ENCODE data around the gene CYP1A2.
A peak's percentile ranks its signal among the peaks of the same experiment; 100 is the strongest.

Gene CYP1A2

GRCh38 chr15:74789171-74789631 is 40.6 kb downstream of the CYP1A2 start:
- no peak for DNase-seq
- peak overlapping the region; percentile 99 for H3K4me3 ChIP-seq (ENCODE audit: insufficient read depth, low read depth, low read length, poor library complexity, severe bottlenecking)
- no peaks in the 10 kb centered on the region for H3K9me3 ChIP-seq (ENCODE audit: control insufficient read depth, low read length)
- H3K27me3 ChIP-seq (replicated peaks; ENCODE audit: control insufficient read depth, insufficient read depth, low read length, poor library complexity, severe bottlenecking), result no peaks in the 10 kb centered on the region
- peak overlapping the region; percentile 90 for H3K27ac ChIP-seq (ENCODE audit: insufficient read depth, low read length, poor library complexity, severe bottlenecking)
- H3K4me1 ChIP-seq (ENCODE audit: control insufficient read depth, insufficient read depth, low read length, poor library complexity, severe bottlenecking), result peaks cover 97% of the 10 kb centered on the region
- no peaks in the 10 kb centered on the region for H3K36me3 ChIP-seq (ENCODE audit: control insufficient read depth, insufficient read depth, low read length)

GRCh38 chr15:74789741-74790079 is 41.1 kb downstream of the CYP1A2 start:
- H3K9me3 ChIP-seq (ENCODE audit: control insufficient read depth, low read length), result no peaks in the 10 kb centered on the region
- peak overlapping the region; percentile 90 for H3K27ac ChIP-seq (ENCODE audit: insufficient read depth, low read length, poor library complexity, severe bottlenecking)
- H3K4me1 ChIP-seq (ENCODE audit: control insufficient read depth, insufficient read depth, low read length, poor library complexity, severe bottlenecking), result peaks cover 97% of the 10 kb centered on the region
- H3K36me3 ChIP-seq (ENCODE audit: control insufficient read depth, insufficient read depth, low read length), result peaks cover 1% of the 10 kb centered on the region
- H3K4me3 ChIP-seq (ENCODE audit: insufficient read depth, low read depth, low read length, poor library complexity, severe bottlenecking), result peak overlapping the region; percentile 99
- no peaks in the 10 kb centered on the region for H3K27me3 ChIP-seq (replicated peaks; ENCODE audit: control insufficient read depth, insufficient read depth, low read length, poor library complexity, severe bottlenecking)
- DNase-seq, result no peak

- peaks cover 3% of the 10 kb centered on the region for H3K36me3 ChIP-seq (ENCODE audit: control insufficient read depth, insufficient read depth, low read length)
- H3K4me3 ChIP-seq (ENCODE audit: insufficient read depth, low read depth, low read length, poor library complexity, severe bottlenecking), result peak overlapping the region; percentile 99
- H3K27me3 ChIP-seq (replicated peaks; ENCODE audit: control insufficient read depth, insufficient read depth, low read length, poor library complexity, severe bottlenecking), result no peaks in the 10 kb centered on the region
- DNase-seq, result peak in 2 of 3 donors; percentile 39 to 40
- peak overlapping the region; percentile 90 for H3K27ac ChIP-seq (ENCODE audit: insufficient read depth, low read length, poor library complexity, severe bottlenecking)
- H3K9me3 ChIP-seq (ENCODE audit: control insufficient read depth, low read length), result no peaks in the 10 kb centered on the region
- H3K4me1 ChIP-seq (ENCODE audit: control insufficient read depth, insufficient read depth, low read length, poor library complexity, severe bottlenecking), result peaks cover 98% of the 10 kb centered on the region
Observed at GRCh38 chr15:74790080-74790916, 41.7 kb downstream of the CYP1A2 start.

- peaks cover 98% of the 10 kb centered on the region for H3K4me1 ChIP-seq (ENCODE audit: control insufficient read depth, insufficient read depth, low read length, poor library complexity, severe bottlenecking)
- H3K9me3 ChIP-seq (ENCODE audit: control insufficient read depth, low read length), result no peaks in the 10 kb centered on the region
- DNase-seq, result no peak
- peak overlapping the region; percentile 90 for H3K27ac ChIP-seq (ENCODE audit: insufficient read depth, low read length, poor library complexity, severe bottlenecking)
- H3K36me3 ChIP-seq (ENCODE audit: control insufficient read depth, insufficient read depth, low read length), result peaks cover 3% of the 10 kb centered on the region
- H3K27me3 ChIP-seq (replicated peaks; ENCODE audit: control insufficient read depth, insufficient read depth, low read length, poor library complexity, severe bottlenecking), result no peaks in the 10 kb centered on the region
- peak overlapping the region; percentile 99 for H3K4me3 ChIP-seq (ENCODE audit: insufficient read depth, low read depth, low read length, poor library complexity, severe bottlenecking)
Observed at GRCh38 chr15:74791007-74791406, 42.4 kb downstream of the CYP1A2 start.

GRCh38 chr15:74791667-74792066 is 43.0 kb downstream of the CYP1A2 start:
- H3K36me3 ChIP-seq (ENCODE audit: control insufficient read depth, insufficient read depth, low read length), result peaks cover 3% of the 10 kb centered on the region
- H3K27ac ChIP-seq (ENCODE audit: insufficient read depth, low read length, poor library complexity, severe bottlenecking), result peak overlapping the region; percentile 90
- no peaks in the 10 kb centered on the region for H3K27me3 ChIP-seq (replicated peaks; ENCODE audit: control insufficient read depth, insufficient read depth, low read length, poor library complexity, severe bottlenecking)
- no peak for DNase-seq
- H3K9me3 ChIP-seq (ENCODE audit: control insufficient read depth, low read length), result no peaks in the 10 kb centered on the region
- H3K4me1 ChIP-seq (ENCODE audit: control insufficient read depth, insufficient read depth, low read length, poor library complexity, severe bottlenecking), result peaks cover 97% of the 10 kb centered on the region
- peak overlapping the region; percentile 19 for H3K4me3 ChIP-seq (ENCODE audit: insufficient read depth, low read depth, low read length, poor library complexity, severe bottlenecking)

- Histone ChIP-seq H3K4me1 (ENCODE audit: control insufficient read depth, insufficient read depth, low read length, poor library complexity, severe bottlenecking) (peaks cover 97% of the 10 kb centered on the region), H3K36me3 (ENCODE audit: control insufficient read depth, insufficient read depth, low read length) (peaks cover 3% of the 10 kb centered on the region), H3K27ac (ENCODE audit: insufficient read depth, low read length, poor library complexity, severe bottlenecking) (peak overlapping the region; percentile 90), H3K27me3 (replicated peaks; ENCODE audit: control insufficient read depth, insufficient read depth, low read length, poor library complexity, severe bottlenecking) (no peaks in the 10 kb centered on the region), H3K4me3 (ENCODE audit: insufficient read depth, low read depth, low read length, poor library complexity, severe bottlenecking) (peak overlapping the region; percentile 19), H3K9me3 (ENCODE audit: control insufficient read depth, low read length) (no peaks in the 10 kb centered on the region)
- no peak for DNase-seq
Observed at GRCh38 chr15:74792227-74793016, 43.8 kb downstream of the CYP1A2 start.

- DNase-seq, result peak; percentile 64 to 67 (median 65)
- H3K4me1 ChIP-seq (ENCODE audit: control insufficient read depth, insufficient read depth, low read length, poor library complexity, severe bottlenecking), result peaks cover 97% of the 10 kb centered on the region
- H3K36me3 ChIP-seq (ENCODE audit: control insufficient read depth, insufficient read depth, low read length), result peaks cover 10% of the 10 kb centered on the region
- no peaks in the 10 kb centered on the region for H3K27me3 ChIP-seq (replicated peaks; ENCODE audit: control insufficient read depth, insufficient read depth, low read length, poor library complexity, severe bottlenecking)
- no peaks in the 10 kb centered on the region for H3K9me3 ChIP-seq (ENCODE audit: control insufficient read depth, low read length)
- peak overlapping the region; percentile 90 for H3K27ac ChIP-seq (ENCODE audit: insufficient read depth, low read length, poor library complexity, severe bottlenecking)
- peak overlapping the region; percentile 38 for H3K4me3 ChIP-seq (ENCODE audit: insufficient read depth, low read depth, low read length, poor library complexity, severe bottlenecking)
Observed at GRCh38 chr15:74793135-74794028, 44.7 kb downstream of the CYP1A2 start.

- Histone ChIP-seq H3K4me1 (ENCODE audit: control insufficient read depth, insufficient read depth, low read length, poor library complexity, severe bottlenecking) (peaks cover 97% of the 10 kb centered on the region), H3K9me3 (ENCODE audit: control insufficient read depth, low read length) (no peaks in the 10 kb centered on the region), H3K36me3 (ENCODE audit: control insufficient read depth, insufficient read depth, low read length) (peaks cover 20% of the 10 kb centered on the region), H3K4me3 (ENCODE audit: insufficient read depth, low read depth, low read length, poor library complexity, severe bottlenecking) (no peak overlapping the region), H3K27ac (ENCODE audit: insufficient read depth, low read length, poor library complexity, severe bottlenecking) (peak overlapping the region; percentile 90), H3K27me3 (replicated peaks; ENCODE audit: control insufficient read depth, insufficient read depth, low read length, poor library complexity, severe bottlenecking) (no peaks in the 10 kb centered on the region)
- DNase-seq, result no peak
Observed at GRCh38 chr15:74794248-74794969, 45.8 kb downstream of the CYP1A2 start.

GRCh38 chr15:74794970-74795349 is 46.3 kb downstream of the CYP1A2 start:
- H3K27ac ChIP-seq (ENCODE audit: insufficient read depth, low read length, poor library complexity, severe bottlenecking), result peak overlapping the region; percentile 90
- H3K27me3 ChIP-seq (replicated peaks; ENCODE audit: control insufficient read depth, insufficient read depth, low read length, poor library complexity, severe bottlenecking), result no peaks in the 10 kb centered on the region
- no peak for DNase-seq
- no peaks in the 10 kb centered on the region for H3K9me3 ChIP-seq (ENCODE audit: control insufficient read depth, low read length)
- peaks cover 97% of the 10 kb centered on the region for H3K4me1 ChIP-seq (ENCODE audit: control insufficient read depth, insufficient read depth, low read length, poor library complexity, severe bottlenecking)
- peaks cover 26% of the 10 kb centered on the region for H3K36me3 ChIP-seq (ENCODE audit: control insufficient read depth, insufficient read depth, low read length)
- H3K4me3 ChIP-seq (ENCODE audit: insufficient read depth, low read depth, low read length, poor library complexity, severe bottlenecking), result no peak overlapping the region

Measured in effector memory CD4-positive, alpha-beta T cell (primary cell).